Fibroblast of skin of left biceps (primary cell): ENCODE measurements around the gene EFCAB13.
"Not testable (repeated sequence)": the region's sequence is repeated elsewhere in the genome, so short reads cannot be mapped to it uniquely, and the experiment has no call there.

Experiments used
- DNase-seq, 2 experiments: peaks; one replicate each; pipeline ENCODE4 v3.0.0-alpha.2; 2013; ENCODE audit warnings: low read depth in 2 of 2

Gene EFCAB13

GRCh38 chr17:47330548-47330947, 6.8 kb downstream of the EFCAB13 start:
- DNase-seq, result no peak

- no peak for DNase-seq
Observed at GRCh38 chr17:47332287-47332686, 8.5 kb downstream of the EFCAB13 start.

GRCh38 chr17:47335101-47335936, 11.6 kb downstream of the EFCAB13 start:
- DNase-seq, result peak; percentile 26 to 31

GRCh38 chr17:47338026-47338425, 14.3 kb downstream of the EFCAB13 start:
- no peak for DNase-seq

- DNase-seq, result no peak
Observed at GRCh38 chr17:47352848-47353247, 29.1 kb downstream of the EFCAB13 start.

GRCh38 chr17:47358652-47359051, 34.9 kb downstream of the EFCAB13 start:
- DNase-seq, result no peak

- no peak for DNase-seq
Observed at GRCh38 chr17:47363171-47363570, 39.4 kb downstream of the EFCAB13 start.

- DNase-seq, result no peak
Observed at GRCh38 chr17:47367257-47367656, 43.5 kb downstream of the EFCAB13 start.

- no peak for DNase-seq
Observed at GRCh38 chr17:47368262-47368661, 44.5 kb downstream of the EFCAB13 start.

- DNase-seq, result not testable (repeated sequence)
Observed at GRCh38 chr17:47370899-47371298, 47.1 kb downstream of the EFCAB13 start.

- no peak for DNase-seq
Observed at GRCh38 chr17:47373002-47373401, 49.2 kb downstream of the EFCAB13 start.

GRCh38 chr17:47376247-47376646, 52.5 kb downstream of the EFCAB13 start:
- DNase-seq, result no peak

GRCh38 chr17:47388825-47389224, 65.1 kb downstream of the EFCAB13 start:
- DNase-seq, result no peak

GRCh38 chr17:47397532-47398128, 73.9 kb downstream of the EFCAB13 start:
- DNase-seq, result not testable (repeated sequence)

GRCh38 chr17:47400333-47400732, 76.6 kb downstream of the EFCAB13 start:
- no peak for DNase-seq

- no peak for DNase-seq
Observed at GRCh38 chr17:47401100-47401499, 77.3 kb downstream of the EFCAB13 start.

GRCh38 chr17:47404006-47404405, 80.3 kb downstream of the EFCAB13 start:
- no peak for DNase-seq

GRCh38 chr17:47404875-47405274, 81.1 kb downstream of the EFCAB13 start:
- no peak for DNase-seq

GRCh38 chr17:47413872-47414271, 90.1 kb downstream of the EFCAB13 start:
- DNase-seq, result peak in 1 of 2 experiments; percentile 1

- DNase-seq, result no peak
Observed at GRCh38 chr17:47414612-47415011, 90.9 kb downstream of the EFCAB13 start.

GRCh38 chr17:47423406-47424295, 99.9 kb downstream of the EFCAB13 start:
- DNase-seq, result no peak

- not testable (repeated sequence) for DNase-seq
Observed at GRCh38 chr17:47425233-47425632, 101.5 kb downstream of the EFCAB13 start.
